PC-3 (cell line): ENCODE data around the gene P4HTM.

ENCODE experiments used
- CTCF ChIP-seq: fragments of 300-600 bp; sonication (generic); conservative IDR thresholded peaks from 2 replicates; pipeline ENCODE4 v1.5.1; 2017; ENCODE audit warnings: antibody characterized with exemption, low read depth, mild to moderate bottlenecking, low read length
- EZH2 ChIP-seq: fragments of 300-600 bp; sonication (generic); IDR thresholded peaks from one replicate; pipeline ENCODE4 v1.6.1; 2017; ENCODE audit warnings: antibody characterized with exemption, mild to moderate bottlenecking, low read length; ENCODE audit not compliant: unreplicated experiment
- EZH2phosphoT487 ChIP-seq: fragments of 300-600 bp; sonication (generic); IDR thresholded peaks from 2 replicates; pipeline ENCODE4 v1.6.1; 2018; ENCODE audit warnings: mild to moderate bottlenecking, antibody characterized with exemption, low read length, borderline replicate concordance

GRCh38 chr3:49024449-49024848 lies 34.4 kb downstream of the P4HTM start:
- TF ChIP-seq CTCF: no peak
- TF ChIP-seq EZH2: no peak
- TF ChIP-seq EZH2phosphoT487: no peak
